Activated B cell treated with CpG ODN at 0.5 μM for 24 hours (primary cell): ENCODE results near the gene PTTG1IP2. TPM values are rescaled to one million over a fixed set of nuclear protein-coding genes. Genes with fewer than 3 reads are reported as not detected.

Experiments
- ATAC-seq: fragments of 200-7000 bp; cut with Tn5 transposase; one replicate; pipeline ENCODE4 v1.10.0; 2021; ENCODE audit warnings: low read depth, mild to moderate bottlenecking, moderate library complexity
- CTCF ChIA-PET: fragments of 350-600 bp; sonication (Branson Sonifier 250); formaldehyde crosslinking; loops from one replicate; lab custom pipeline; 2021; ENCODE audit warnings: antibody characterized with exemption; lab: Charles Lee
- POLR2A ChIA-PET: fragments of 350-600 bp; sonication (Branson Sonifier 250); formaldehyde crosslinking; loops from one replicate; lab custom pipeline; 2021; ENCODE audit warnings: antibody characterized with exemption; lab: Charles Lee
- DNase-seq: peaks from one replicate; pipeline ENCODE4 v3.0.0; 2022
- H3K27ac Mint-ChIP-seq: one replicate; pipeline ENCODE4 v1.8.0; 2020; ENCODE audit warnings: mixed read lengths
- H3K27me3 Mint-ChIP-seq: one replicate; pipeline ENCODE4 v1.8.0; 2021; ENCODE audit warnings: mixed read lengths
- H3K36me3 Mint-ChIP-seq: one replicate; pipeline ENCODE4 v1.8.0; 2021; ENCODE audit warnings: low read depth, mixed read lengths
- H3K4me1 Mint-ChIP-seq: one replicate; pipeline ENCODE4 v1.8.0; 2021; ENCODE audit warnings: mixed read lengths
- H3K4me3 Mint-ChIP-seq: one replicate; pipeline ENCODE4 v1.8.0; 2020; ENCODE audit warnings: mild to moderate bottlenecking, mixed read lengths
- H3K9me3 Mint-ChIP-seq: one replicate; pipeline ENCODE4 v1.8.0; 2020; ENCODE audit warnings: mixed read lengths
- CTCF ChIP-seq: fragments of 200-600 bp; IDR thresholded peaks from one replicate; pipeline ENCODE4 v1.8.0; 2022; ENCODE audit warnings: antibody characterized with exemption, mild to moderate bottlenecking
- intact Hi-C: fragments of 100-400 bp; cut with micrococcal nuclease; formaldehyde crosslinking; loops from one replicate; pipeline ENCODE4 v1.15.1; 2024
- total RNA-seq: library from RNA; stranded (reverse); gene quantifications from 2 replicates; pipeline ENCODE4 v1.2.3, GENCODE V29; 2022

The PTTG1IP2 gene
- total RNA-seq, 1 donor from 2014 or later: not detected

GRCh38 chr7:90532231-90532929, 62.9 kb downstream of the PTTG1IP2 start:
- H3K4me1 Mint-ChIP-seq: peaks cover 11% of the 10 kb centered on the region
- ATAC-seq (no peak), DNase-seq (no peak)
- no peaks in the 10 kb centered on the region for H3K9me3 Mint-ChIP-seq
- no peaks in the 10 kb centered on the region for H3K36me3 Mint-ChIP-seq
- H3K4me3 Mint-ChIP-seq: no peak overlapping the region
- H3K27ac Mint-ChIP-seq: no peak overlapping the region
- intact Hi-C loops: no loop called here
- peaks cover 15% of the 10 kb centered on the region for H3K27me3 Mint-ChIP-seq
- no peak for TF ChIP-seq CTCF
- ChIA-PET CTCF (no interaction called here), POLR2A (no interaction called here)

- POLR2A ChIA-PET: no interaction called here
- no peaks in the 10 kb centered on the region for H3K36me3 Mint-ChIP-seq
- intact Hi-C loops: no loop called here
- TF ChIP-seq CTCF: no peak
- H3K4me1 Mint-ChIP-seq: peaks cover 11% of the 10 kb centered on the region
- peak overlapping the region; percentile 67 for H3K27ac Mint-ChIP-seq
- H3K9me3 Mint-ChIP-seq: no peaks in the 10 kb centered on the region
- CTCF ChIA-PET: no interaction called here
- DNase-seq: no peak
- ATAC-seq: peak; percentile 77
- peaks cover 2% of the 10 kb centered on the region for H3K27me3 Mint-ChIP-seq
- no peak overlapping the region for H3K4me3 Mint-ChIP-seq
Measured at GRCh38 chr7:90536449-90536848, 67.0 kb downstream of the PTTG1IP2 start.

- no peak overlapping the region for H3K4me3 Mint-ChIP-seq
- TF ChIP-seq CTCF: no peak
- POLR2A ChIA-PET: no interaction called here
- H3K27me3 Mint-ChIP-seq: peaks cover 2% of the 10 kb centered on the region
- H3K36me3 Mint-ChIP-seq: no peaks in the 10 kb centered on the region
- intact Hi-C loops: no loop called here
- no peaks in the 10 kb centered on the region for H3K9me3 Mint-ChIP-seq
- ATAC-seq (no peak), DNase-seq (no peak)
- H3K4me1 Mint-ChIP-seq: peaks cover 11% of the 10 kb centered on the region
- no peak overlapping the region for H3K27ac Mint-ChIP-seq
- CTCF ChIA-PET: no interaction called here
Measured at GRCh38 chr7:90538405-90538804, 69.0 kb downstream of the PTTG1IP2 start.

- Mint-ChIP-seq H3K27ac (no peak overlapping the region), H3K27me3 (peaks cover 2% of the 10 kb centered on the region), H3K4me1 (peaks cover 11% of the 10 kb centered on the region), H3K4me3 (no peak overlapping the region), H3K36me3 (no peaks in the 10 kb centered on the region), H3K9me3 (no peaks in the 10 kb centered on the region)
- no peak for TF ChIP-seq CTCF
- ChIA-PET CTCF (no interaction called here), POLR2A (no interaction called here)
- no peak for ATAC-seq
- intact Hi-C loops: no loop called here
- DNase-seq: no peak
Measured at GRCh38 chr7:90540406-90540805, 71.0 kb downstream of the PTTG1IP2 start.

GRCh38 chr7:90551036-90551435, 81.6 kb downstream of the PTTG1IP2 start:
- no peak overlapping the region for H3K27ac Mint-ChIP-seq
- intact Hi-C loops: loop anchor here (5.0 kb wide), 2 partner anchors 156 to 1086 kb away; no protein-coding TSS in a partner anchor

More at GRCh38 chr7:90551036-90551435, 81.6 kb downstream of the PTTG1IP2 start:
- H3K36me3 Mint-ChIP-seq: no peaks in the 10 kb centered on the region
- no peak for TF ChIP-seq CTCF
- peaks cover 8% of the 10 kb centered on the region for H3K4me1 Mint-ChIP-seq
- DNase-seq: no peak
- H3K4me3 Mint-ChIP-seq: no peak overlapping the region
- no peaks in the 10 kb centered on the region for H3K9me3 Mint-ChIP-seq
- ChIA-PET POLR2A (no interaction called here), CTCF (interaction anchor here (1.1 to 3.2 kb wide), 3 partner anchors 76 to 483 kb away, joined by 3 to 16 read pairs (median 10); no protein-coding TSS in a partner anchor)
- peaks cover 3% of the 10 kb centered on the region for H3K27me3 Mint-ChIP-seq
- ATAC-seq: no peak
